ENCODE results near the gene SSBP4. TPM values are rescaled to one million over a fixed set of nuclear protein-coding genes. Genes with fewer than 3 reads are reported as not detected.
A peak's percentile ranks its signal among the peaks of the same experiment; 100 is the strongest.

The SSBP4 gene
- total RNA-seq, 1 experiment from 2014 or later, result 51.2 TPM

DNA sequence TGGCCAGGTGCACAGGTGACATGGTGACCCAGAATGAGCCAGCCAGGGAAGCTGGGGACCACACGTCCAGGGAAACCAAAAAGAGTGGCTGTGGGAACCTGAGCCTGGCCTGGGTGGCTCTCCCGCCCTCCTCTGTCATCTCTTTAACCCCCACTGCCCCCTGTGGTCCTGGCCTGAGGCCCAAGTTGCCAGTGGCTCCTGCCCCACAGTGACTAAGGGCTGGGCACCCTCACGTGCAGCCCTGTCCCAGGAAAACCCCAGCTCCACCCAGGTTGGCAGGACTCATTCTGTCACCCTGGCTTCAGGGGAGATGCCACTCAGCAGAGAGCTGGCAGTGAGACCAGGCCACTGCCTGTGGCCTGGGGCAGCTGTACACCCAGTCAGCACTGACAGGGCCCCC lies 49.3 kb downstream of the SSBP4 start:
- Mint-ChIP-seq H3K27me3 (ENCODE audit: low read depth) (no peaks in the 10 kb centered on the region), H3K27ac (no peak overlapping the region), H3K4me1 (peaks cover 9% of the 10 kb centered on the region), H3K36me3 (no peaks in the 10 kb centered on the region; the same call in 1 of the 2 replicates), H3K9me3 (no peaks in the 10 kb centered on the region), H3K4me3 (no peak overlapping the region)
- ChIA-PET CTCF (interaction anchor here (1.3 to 3.2 kb wide), 4 partner anchors 28 to 206 kb away, joined by 3 to 39 read pairs (median 10); partner anchors contain the start of gene REX1BD), POLR2A (no interaction called here)
- no peak for DNase-seq (ENCODE audit: low spot score)
- TF ChIP-seq FOXP1 (CRISPR knock-in tag; IDR thresholded peaks at IDR 0.05; ENCODE audit: borderline replicate concordance), result no peak
- TF ChIP-seq NR3C1 (CRISPR knock-in tag; conservative IDR thresholded peaks at IDR 0.05; ENCODE audit: low read depth), result no peak
- no peak for TF ChIP-seq ZSCAN18 (CRISPR knock-in tag; IDR thresholded peaks at IDR 0.05)
- no peak for TF ChIP-seq KAT7 (CRISPR knock-in tag; IDR thresholded peaks at IDR 0.05; ENCODE audit: borderline replicate concordance)
- no peak for TF ChIP-seq ZNF512 (CRISPR knock-in tag; IDR thresholded peaks at IDR 0.05; ENCODE audit: borderline replicate concordance)
- TF ChIP-seq ZNF263 (CRISPR knock-in tag; IDR thresholded peaks at IDR 0.05; ENCODE audit: low read depth), result no peak
- no peak for ATAC-seq

DNA sequence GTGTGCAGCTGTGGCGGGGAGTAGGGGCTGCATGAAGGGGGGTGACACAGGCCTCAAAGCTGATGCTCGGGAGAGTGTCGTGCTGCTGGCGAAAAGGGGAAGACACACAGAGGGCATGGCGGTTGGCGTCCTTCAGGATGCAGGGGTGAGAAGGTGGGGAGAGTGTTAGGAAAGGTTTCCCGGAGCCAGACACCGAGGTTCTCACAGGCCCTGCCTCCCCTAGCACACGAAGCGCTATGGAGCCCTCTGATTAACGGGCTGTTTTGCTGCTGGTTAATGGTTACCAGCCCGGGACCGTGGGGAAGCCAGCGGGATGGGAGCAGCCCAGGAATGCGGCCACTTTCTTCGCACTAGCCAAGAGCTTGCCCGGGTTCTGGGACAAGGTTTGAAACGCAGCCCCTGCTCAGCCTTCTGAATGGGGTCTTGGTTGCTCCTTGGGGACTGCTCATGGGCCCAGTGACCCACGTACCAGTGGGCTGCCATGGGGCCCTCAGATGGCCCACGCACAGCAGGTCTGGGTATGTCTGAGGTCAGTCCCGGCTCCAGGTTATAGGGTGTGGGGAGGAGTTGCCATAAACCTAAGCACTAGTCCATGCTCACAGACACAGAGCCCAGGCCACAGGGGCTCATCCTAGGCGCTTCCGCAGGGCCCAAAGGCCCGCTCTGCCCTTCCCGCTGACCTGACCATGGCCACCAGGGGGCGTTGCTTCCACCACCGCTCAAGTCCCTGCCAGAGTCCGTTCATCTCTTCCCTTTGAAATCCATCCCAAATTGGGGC lies 50.1 kb downstream of the SSBP4 start:
- no peak overlapping the region for H3K4me3 Mint-ChIP-seq
- ChIA-PET POLR2A (no interaction called here), CTCF (interaction anchor here (0.7 to 3.2 kb wide), 37 partner anchors 8 to 378 kb away, joined by 3 to 39 read pairs (median 5); partner anchors contain the start of genes FKBP8, KXD1, REX1BD and UBA52)
- H3K27me3 Mint-ChIP-seq (ENCODE audit: low read depth), result no peaks in the 10 kb centered on the region
- no peak for TF ChIP-seq PRRX2 (CRISPR knock-in tag; IDR thresholded peaks at IDR 0.05)
- TF ChIP-seq NFE2L1 (CRISPR knock-in tag; IDR thresholded peaks at IDR 0.05), result no peak
- no peak for TF ChIP-seq ZNF512 (CRISPR knock-in tag; IDR thresholded peaks at IDR 0.05; ENCODE audit: borderline replicate concordance)
- no peak for TF ChIP-seq ZNF423 (CRISPR knock-in tag; IDR thresholded peaks at IDR 0.05)
- TF ChIP-seq, protein P1, sequence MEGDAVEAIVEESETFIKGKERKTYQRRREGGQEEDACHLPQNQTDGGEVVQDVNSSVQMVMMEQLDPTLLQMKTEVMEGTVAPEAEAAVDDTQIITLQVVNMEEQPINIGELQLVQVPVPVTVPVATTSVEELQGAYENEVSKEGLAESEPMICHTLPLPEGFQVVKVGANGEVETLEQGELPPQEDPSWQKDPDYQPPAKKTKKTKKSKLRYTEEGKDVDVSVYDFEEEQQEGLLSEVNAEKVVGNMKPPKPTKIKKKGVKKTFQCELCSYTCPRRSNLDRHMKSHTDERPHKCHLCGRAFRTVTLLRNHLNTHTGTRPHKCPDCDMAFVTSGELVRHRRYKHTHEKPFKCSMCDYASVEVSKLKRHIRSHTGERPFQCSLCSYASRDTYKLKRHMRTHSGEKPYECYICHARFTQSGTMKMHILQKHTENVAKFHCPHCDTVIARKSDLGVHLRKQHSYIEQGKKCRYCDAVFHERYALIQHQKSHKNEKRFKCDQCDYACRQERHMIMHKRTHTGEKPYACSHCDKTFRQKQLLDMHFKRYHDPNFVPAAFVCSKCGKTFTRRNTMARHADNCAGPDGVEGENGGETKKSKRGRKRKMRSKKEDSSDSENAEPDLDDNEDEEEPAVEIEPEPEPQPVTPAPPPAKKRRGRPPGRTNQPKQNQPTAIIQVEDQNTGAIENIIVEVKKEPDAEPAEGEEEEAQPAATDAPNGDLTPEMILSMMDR (IDR thresholded peaks at IDR 0.05), result peak; percentile 88
- no peak for TF ChIP-seq GRHL2 (CRISPR knock-in tag; IDR thresholded peaks at IDR 0.05; ENCODE audit: insufficient replicate concordance, severe bottlenecking)
- TF ChIP-seq, protein P2, sequence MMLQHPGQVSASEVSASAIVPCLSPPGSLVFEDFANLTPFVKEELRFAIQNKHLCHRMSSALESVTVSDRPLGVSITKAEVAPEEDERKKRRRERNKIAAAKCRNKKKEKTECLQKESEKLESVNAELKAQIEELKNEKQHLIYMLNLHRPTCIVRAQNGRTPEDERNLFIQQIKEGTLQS (CRISPR knock-in tag; conservative IDR thresholded peaks at IDR 0.05), result no peak
- H3K9me3 Mint-ChIP-seq, result no peaks in the 10 kb centered on the region
- DNase-seq (ENCODE audit: low spot score), result peak; percentile 87
- H3K36me3 Mint-ChIP-seq, result no peaks in the 10 kb centered on the region; the same call in 1 of the 2 replicates
- no peak overlapping the region for H3K27ac Mint-ChIP-seq
- H3K4me1 Mint-ChIP-seq, result peaks cover 9% of the 10 kb centered on the region
- ATAC-seq, result peak; percentile 74

GRCh38 chr19:18470787-18471186 lies 51.6 kb downstream of the SSBP4 start:
- Mint-ChIP-seq H3K36me3 (no peaks in the 10 kb centered on the region), H3K9me3 (no peaks in the 10 kb centered on the region), H3K27ac (no peak overlapping the region; the same call in 1 of the 2 replicates), H3K4me1 (peaks cover 14% of the 10 kb centered on the region), H3K27me3 (ENCODE audit: low read depth) (no peaks in the 10 kb centered on the region), H3K4me3 (no peak overlapping the region)
- TF ChIP-seq, protein P3, sequence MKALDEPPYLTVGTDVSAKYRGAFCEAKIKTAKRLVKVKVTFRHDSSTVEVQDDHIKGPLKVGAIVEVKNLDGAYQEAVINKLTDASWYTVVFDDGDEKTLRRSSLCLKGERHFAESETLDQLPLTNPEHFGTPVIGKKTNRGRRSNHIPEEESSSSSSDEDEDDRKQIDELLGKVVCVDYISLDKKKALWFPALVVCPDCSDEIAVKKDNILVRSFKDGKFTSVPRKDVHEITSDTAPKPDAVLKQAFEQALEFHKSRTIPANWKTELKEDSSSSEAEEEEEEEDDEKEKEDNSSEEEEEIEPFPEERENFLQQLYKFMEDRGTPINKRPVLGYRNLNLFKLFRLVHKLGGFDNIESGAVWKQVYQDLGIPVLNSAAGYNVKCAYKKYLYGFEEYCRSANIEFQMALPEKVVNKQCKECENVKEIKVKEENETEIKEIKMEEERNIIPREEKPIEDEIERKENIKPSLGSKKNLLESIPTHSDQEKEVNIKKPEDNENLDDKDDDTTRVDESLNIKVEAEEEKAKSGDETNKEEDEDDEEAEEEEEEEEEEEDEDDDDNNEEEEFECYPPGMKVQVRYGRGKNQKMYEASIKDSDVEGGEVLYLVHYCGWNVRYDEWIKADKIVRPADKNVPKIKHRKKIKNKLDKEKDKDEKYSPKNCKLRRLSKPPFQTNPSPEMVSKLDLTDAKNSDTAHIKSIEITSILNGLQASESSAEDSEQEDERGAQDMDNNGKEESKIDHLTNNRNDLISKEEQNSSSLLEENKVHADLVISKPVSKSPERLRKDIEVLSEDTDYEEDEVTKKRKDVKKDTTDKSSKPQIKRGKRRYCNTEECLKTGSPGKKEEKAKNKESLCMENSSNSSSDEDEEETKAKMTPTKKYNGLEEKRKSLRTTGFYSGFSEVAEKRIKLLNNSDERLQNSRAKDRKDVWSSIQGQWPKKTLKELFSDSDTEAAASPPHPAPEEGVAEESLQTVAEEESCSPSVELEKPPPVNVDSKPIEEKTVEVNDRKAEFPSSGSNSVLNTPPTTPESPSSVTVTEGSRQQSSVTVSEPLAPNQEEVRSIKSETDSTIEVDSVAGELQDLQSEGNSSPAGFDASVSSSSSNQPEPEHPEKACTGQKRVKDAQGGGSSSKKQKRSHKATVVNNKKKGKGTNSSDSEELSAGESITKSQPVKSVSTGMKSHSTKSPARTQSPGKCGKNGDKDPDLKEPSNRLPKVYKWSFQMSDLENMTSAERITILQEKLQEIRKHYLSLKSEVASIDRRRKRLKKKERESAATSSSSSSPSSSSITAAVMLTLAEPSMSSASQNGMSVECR (CRISPR knock-in tag; IDR thresholded peaks at IDR 0.05; ENCODE audit: borderline replicate concordance), result no peak
- ATAC-seq (no peak), DNase-seq (ENCODE audit: low spot score) (no peak)
- ChIA-PET CTCF (interaction anchor here (0.9 to 3.2 kb wide), 13 partner anchors 9 to 612 kb away, joined by 3 to 39 read pairs (median 10); partner anchors contain the start of gene REX1BD), POLR2A (interaction anchor here (0.7 kb wide), 1 partner anchor 128 kb away, joined by 3 read pairs; no protein-coding TSS in a partner anchor)

Measured in WTC11 (cell line).